Astrocyte (in vitro differentiated cells and primary cell): ENCODE results near the gene MBLAC1.
A peak's percentile ranks its signal among the peaks of the same experiment; 100 is the strongest.

Experiments used
- EZH2 ChIP-seq: IDR thresholded peaks from 2 replicates; pipeline ENCODE4 v1.6.1; 2012; ENCODE audit warnings: mild to moderate bottlenecking, low read length, inconsistent platforms; ENCODE audit not compliant: insufficient read depth
- TF ChIP-seq, protein P1 (sequence below): IDR thresholded peaks from 2 replicates; pipeline ENCODE4 v1.5.1; 2011; ENCODE audit warnings: low read depth, mild to moderate bottlenecking, inconsistent platforms, low read length, moderate library complexity; ENCODE audit not compliant: insufficient read depth

DNA sequence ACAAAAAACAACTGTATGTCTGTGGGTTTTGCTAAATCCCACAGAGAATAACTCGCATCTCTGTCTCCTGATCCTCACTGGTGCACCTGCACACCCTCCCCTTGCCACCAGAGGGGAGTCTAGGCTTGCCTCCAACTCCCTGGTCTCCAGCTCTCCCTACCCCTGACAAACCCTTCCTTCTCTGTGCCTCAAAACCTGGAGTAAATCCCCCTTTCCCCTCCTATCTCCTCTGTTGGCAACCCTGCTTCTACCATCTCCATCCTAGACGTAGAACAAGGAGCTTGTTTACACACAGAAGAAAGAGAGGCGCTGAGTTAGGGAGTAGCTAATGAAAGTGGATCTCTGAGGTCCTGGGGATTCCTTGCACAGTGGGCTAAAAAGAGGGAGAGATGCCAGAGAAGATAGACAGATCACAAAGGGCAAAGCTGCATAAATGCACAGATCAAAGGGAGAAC lies 6.0 kb downstream of the MBLAC1 start:
- TF ChIP-seq, protein P1, sequence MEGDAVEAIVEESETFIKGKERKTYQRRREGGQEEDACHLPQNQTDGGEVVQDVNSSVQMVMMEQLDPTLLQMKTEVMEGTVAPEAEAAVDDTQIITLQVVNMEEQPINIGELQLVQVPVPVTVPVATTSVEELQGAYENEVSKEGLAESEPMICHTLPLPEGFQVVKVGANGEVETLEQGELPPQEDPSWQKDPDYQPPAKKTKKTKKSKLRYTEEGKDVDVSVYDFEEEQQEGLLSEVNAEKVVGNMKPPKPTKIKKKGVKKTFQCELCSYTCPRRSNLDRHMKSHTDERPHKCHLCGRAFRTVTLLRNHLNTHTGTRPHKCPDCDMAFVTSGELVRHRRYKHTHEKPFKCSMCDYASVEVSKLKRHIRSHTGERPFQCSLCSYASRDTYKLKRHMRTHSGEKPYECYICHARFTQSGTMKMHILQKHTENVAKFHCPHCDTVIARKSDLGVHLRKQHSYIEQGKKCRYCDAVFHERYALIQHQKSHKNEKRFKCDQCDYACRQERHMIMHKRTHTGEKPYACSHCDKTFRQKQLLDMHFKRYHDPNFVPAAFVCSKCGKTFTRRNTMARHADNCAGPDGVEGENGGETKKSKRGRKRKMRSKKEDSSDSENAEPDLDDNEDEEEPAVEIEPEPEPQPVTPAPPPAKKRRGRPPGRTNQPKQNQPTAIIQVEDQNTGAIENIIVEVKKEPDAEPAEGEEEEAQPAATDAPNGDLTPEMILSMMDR, result peak; percentile 87
- no peak for TF ChIP-seq EZH2
